HG02852 (cell line): ENCODE measurements around the gene UGT2B17.
A peak's percentile ranks its signal among the peaks of the same experiment; 100 is the strongest.

Experiments used
- ATAC-seq: cut with Tn5 transposase; IDR thresholded peaks from one replicate; pipeline ENCODE4 v1.9.1; 2021; ENCODE audit warnings: mild to moderate bottlenecking, moderate library complexity; ENCODE audit not compliant: unreplicated experiment

UGT2B17 gene

DNA sequence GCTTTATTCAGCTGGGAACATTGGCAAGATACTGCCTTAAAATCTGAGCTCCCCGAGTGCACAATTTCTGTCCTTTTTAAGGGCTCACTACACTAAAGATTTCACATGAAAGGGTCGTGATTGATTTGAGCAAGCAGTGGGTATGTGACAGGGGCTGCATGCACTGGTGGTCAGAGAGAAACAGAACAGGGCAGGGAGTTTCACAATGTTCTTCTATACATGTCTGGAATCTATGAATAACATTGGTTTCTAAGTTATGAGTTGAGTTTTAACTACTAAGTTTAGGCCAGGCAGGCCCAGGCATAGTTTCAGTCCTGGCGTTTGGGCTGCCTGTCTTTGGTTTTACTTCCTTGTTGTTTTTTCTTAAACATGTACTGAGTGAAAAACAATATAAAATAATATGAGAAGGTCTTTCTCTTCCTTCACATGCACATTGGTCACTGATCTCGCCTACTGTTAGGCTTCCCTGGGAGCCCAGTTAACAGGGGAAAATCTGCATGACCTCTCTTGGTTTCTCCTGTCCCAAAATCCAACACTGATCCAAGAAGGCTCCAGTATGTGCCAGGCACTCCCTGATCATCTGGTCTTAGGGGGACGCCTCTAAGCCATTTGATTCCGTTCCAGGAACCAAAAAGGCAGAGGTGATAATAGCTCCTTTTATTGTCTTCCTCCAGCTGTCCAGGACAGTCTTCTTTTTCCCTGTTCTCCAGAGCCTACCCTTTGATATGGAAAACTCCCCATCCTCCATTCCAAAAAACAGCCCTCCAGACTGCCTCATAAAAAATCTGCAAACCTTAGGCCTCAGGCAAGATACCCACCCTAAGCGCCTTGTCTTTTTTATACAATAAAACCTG, at the start of gene UGT2B17:
TSS of gene UGT2B17 (minus strand) at position 51 of the 854 bp plus-strand sequence. CDS start 7,838 bp downstream, outside the sequence.
- peak; percentile 87 for ATAC-seq

DNA sequence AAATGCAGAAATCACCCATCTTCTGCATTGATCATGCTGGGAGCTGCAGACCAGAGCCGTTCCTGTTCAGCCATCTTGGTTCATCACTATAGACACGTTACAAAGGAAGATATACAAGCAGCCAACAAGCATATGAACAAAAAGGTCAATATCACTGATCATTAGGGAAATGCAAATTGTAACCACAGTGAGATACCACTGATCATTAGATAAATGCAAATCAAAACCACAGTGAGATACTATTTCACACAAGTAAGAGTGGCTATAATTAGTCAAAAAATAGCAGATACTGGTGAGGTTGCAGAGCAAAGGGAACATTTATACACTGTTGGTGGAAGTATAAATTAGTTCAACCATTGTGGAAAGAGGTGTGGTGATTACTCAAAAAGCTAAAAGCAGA, 46.6 kb upstream of the UGT2B17 start:
- ATAC-seq = peak; percentile 80

DNA sequence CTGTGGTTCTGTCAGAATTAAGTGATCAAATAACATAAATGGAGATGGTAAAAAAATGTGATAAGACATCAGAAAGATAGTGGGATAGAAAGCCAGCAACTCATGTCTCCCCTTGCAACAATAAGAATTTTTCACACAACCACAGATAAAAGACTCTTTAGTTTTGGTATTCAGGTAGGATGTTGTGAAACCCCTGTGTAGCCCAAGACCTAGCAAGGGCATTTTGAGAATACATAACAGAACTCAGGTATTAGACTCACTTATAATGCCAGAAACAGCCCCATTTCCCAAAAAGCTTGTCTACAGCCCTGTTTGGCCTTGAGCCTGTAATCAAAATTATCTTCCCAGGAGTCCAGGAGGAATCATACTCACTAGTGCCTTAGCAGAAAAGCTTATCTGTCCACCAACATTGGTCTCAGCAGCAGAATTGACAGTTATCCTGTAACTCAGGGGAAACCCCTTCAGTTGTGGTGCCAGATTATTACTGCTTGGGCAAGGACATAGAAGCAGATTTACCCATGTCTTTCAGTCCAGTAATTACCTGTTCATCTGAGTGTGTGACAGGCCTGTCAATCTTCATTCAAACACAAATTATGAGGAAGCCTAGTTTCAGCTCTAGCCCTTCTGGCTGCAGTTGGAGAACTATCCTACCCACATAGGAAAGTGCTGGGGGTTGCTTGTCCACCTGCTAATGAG, 41.0 kb upstream of the UGT2B17 start:
- ATAC-seq = no peak

DNA sequence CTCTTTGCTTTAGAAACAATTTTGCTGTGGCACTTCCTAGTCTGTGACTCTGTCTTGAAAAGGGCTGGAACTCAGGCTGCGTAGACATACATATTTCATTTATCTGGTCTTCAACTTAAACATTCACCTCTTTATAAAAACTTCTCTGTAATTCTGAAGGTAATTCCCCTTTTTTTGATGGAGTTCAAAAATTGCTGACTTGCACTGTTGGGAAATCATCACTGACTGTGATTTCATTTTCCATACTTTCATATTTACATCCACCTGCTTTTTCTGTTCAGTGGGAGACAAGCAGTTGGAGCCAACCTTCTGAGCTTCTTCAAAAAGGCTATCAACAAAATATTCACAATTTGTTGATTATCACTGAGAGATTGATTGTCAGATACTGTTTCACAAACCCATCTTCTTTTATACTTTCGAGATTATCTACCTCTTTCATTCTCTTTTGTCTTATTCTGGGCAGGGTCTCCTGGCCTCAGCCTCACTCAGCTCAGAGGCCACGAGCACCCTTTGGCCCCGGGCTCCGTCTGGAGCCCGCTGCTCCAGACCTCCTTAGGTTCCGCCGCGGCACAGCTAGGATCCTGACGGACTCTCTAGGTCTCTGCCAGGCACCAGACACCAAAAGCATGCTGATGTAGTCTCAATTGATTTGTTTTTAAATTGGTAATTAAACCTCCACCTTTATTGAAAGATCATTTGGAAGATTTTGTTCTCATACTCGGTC, 39.7 kb upstream of the UGT2B17 start:
- ATAC-seq = no peak

DNA sequence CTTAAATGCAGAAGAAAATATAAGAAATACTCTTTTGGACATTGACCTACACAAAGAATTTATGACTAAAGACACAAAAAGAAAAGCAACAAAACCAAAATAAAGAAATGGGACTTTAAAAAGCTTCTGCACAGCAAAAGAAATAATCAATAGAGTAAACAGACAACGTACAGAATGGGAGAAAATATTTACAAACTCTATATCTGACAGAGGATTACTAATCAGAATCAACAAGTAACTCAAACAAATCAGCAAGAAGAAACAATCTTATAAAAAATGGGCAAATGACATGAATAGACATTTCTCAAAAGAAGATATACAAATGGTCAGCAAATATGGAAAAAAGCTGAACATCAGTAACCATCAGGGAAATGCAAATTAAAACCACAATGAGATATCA, 37.6 kb upstream of the UGT2B17 start:
- no peak for ATAC-seq

DNA sequence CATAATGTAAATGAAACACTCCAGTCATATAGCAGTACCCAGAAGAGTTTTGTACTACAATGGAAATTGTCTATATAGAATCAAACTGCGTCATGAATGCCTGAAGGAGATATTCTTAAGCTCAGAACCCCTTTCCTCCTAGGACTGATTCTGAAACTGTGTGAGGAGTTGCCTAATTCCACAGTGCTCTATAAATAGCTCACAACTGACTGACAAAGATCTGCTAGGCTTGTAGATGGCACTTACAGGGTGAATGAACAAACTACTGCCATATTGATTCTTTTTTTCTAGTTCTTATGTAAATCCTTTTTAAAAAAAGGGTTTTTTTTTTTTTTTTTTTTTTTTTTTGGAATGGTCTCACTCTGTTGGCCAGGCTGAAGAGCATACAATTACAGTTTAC, 30.1 kb upstream of the UGT2B17 start:
- no peak for ATAC-seq

DNA sequence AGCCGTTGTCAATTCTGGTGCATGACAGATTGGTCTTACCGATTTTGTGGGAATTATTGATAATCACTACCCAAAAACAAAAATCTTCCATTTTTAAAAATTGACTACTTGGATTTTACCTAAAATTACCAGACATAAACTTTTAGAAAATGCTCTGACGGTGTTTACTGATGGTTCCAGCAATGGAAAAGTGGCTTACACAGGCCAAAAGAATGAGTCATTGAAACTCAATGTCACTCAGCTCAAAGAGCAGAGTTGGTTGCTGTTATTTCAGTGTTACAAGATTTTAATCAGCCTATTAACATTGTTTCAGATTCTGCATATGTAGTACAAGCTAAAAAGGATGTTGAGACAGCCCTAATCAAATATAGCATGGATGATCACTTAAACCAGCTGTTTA, 23.0 kb upstream of the UGT2B17 start:
- ATAC-seq = no peak

DNA sequence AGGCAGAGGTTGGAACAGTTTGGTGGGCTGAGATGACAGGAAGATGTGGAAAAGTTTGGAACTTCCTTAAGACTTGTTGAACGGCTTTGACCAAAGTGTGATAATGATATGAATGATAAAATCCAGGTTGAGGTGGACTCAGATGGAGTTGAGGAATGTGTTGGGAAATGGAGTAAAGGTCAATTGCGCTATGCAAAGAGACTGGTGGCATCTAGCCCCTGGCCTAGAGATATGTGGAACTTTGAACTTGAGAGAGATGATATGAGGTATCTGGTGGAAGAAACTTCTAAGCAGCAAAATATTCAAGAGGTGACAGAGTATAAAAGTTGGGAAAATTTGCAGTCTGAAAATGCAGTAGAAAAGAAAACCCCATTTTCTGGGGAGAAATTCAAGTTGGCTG, 21.4 kb upstream of the UGT2B17 start:
- ATAC-seq = no peak

DNA sequence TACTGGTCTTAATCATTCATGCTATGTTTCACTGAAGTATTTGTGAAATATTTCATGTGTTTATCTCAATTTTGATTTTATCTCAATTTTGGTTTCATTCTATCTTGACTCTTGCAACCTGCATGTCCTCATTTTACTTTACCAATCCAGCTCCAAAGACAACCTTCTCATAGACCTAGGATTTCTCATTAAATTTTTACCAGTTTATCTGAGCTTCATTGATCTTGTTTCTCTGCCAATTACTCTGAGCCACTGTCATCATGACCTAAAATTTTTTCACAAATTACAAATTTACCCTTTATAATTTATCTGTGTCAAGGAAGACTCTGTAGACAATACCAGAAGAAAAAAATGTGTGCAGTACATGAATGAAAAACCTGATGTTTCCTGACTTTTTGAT, 18.6 kb upstream of the UGT2B17 start:
- ATAC-seq = no peak

DNA sequence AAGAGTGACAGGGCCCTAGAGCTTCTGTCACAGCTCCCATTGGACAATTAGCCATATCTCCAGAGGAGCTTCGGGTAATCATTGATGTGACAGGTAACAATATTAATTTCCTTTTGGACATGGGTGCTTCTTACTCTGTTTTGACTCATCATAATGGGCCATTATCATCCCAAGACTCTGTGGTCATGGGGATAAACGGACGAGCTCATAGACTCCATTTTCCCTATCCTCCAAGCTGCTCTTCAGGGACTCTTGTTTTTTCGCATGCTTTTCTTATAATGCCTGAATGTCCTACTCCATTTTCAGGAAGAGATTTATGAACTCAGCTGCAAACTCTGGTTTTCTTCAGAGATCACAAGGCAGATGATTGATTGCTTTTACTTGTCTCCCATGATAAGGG, 17.0 kb upstream of the UGT2B17 start:
- ATAC-seq = no peak

DNA sequence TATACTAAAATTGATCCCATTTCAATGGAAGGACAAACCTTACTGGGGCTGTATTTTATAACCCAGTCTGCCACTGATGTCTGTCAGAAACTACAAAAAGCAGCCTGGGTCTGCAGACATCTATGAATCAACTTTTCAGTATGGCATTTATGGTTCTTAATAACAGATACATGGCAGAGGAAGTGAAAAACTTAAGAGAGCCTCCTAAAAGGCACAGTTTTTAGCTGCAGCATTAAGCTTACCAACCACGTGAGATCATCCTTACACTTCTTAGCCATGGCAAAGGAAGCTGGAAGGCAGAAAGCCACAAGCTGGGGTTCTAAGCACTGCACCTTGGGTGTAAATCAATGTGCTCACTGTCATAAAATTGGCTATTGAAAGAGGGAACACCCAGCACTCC, 16.6 kb upstream of the UGT2B17 start:
- peak; percentile 68 for ATAC-seq

DNA sequence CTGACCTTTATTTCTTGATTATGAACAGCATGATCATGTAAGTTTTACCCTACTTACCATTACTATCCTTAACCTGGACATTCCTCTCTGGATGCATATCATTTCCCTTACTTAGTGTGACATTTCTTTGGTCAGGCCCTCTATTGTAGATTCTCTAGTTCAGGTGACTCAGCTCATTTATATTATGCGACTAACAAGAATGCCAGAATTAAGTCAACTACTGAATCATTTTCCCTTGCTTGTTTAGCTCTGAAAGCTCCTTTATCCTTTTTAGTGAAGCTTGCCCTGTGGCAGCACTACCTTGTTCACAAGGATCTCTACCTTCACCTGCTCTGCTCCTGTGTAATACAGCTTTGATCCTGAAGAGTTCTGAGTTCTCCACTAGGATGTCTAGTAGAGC, 15.1 kb upstream of the UGT2B17 start:
- no peak for ATAC-seq

DNA sequence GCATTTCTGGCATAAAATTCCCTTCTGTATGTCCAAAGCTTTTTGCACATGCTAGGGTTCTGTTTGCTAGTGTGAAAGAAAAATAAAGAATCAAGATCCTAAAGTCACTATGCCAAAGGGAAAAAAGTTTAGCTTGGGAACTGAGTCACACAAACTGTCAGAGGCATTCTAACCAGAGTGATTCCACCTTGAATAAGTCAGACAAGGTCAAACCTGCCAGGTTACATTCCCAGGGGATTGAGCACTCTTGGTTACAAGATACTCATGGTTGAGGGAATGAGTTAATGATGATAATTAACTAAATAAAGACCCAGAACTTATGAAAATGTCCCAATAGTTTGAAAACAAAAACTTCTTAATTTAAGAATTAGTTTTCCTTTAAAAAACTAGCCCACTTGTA, 13.7 kb upstream of the UGT2B17 start:
- no peak for ATAC-seq

DNA sequence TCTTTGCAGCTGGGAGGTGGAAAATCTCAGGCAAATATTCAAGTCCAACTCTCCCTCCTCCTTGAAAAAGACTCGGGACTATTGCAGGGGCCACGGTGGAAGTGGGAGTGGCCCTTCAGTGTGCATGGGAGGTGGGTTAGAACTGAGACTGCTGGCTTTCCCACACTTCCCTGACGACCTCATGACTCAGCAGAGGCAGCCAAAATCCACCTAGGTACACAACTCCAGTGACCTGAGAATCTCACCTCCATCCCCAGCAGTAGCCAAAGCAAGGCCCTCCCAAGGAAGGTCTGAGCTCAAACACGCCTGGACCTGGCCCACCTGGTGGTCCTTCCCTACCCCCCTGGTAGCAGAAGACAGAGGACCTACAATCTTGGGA, 6.2 kb upstream of the UGT2B17 start:
- ATAC-seq = no peak

DNA sequence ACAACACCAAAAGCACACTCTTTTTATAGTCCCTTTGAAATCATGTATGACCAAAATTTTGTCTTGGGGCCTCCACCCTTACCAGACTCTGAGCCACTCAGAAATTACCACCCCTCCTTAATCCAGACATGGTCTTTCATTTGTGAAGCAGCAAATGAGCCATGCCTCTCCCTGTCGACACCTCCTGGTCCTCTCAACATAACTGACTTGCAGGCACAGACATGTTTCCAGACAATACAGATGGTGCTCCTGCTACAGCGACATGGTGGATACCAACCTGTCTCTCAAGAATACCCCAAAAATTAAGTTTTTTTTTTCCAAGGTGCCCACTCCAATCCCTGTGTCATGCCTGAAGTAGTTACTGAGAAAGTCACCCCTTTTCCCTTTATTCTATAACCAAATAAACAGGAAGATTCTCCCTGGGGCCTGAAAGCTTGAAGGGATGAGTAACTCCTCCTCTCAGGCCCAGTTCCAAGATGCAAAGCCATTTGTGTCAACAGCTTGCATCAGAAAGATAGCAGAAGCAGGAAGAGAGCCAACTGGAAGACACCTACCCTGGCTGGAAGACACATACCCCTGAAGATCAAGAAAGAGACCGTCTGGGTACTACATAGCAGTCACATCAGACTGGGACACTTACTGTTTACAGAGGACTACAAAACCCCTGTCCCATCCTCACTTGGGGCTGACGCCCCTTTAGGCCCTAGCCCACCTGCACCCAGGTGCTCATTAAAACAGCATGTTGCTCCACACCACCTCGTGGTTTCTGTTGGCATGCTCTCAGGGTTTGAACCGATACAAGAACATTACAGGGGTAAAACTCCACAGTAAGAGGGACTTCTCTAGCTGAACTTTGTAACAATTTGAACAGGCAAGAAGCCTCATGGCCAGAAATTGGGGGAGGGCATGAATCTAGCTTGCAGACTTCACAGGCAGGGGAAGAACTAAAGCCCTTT, 5.5 kb upstream of the UGT2B17 start:
- no peak for ATAC-seq

DNA sequence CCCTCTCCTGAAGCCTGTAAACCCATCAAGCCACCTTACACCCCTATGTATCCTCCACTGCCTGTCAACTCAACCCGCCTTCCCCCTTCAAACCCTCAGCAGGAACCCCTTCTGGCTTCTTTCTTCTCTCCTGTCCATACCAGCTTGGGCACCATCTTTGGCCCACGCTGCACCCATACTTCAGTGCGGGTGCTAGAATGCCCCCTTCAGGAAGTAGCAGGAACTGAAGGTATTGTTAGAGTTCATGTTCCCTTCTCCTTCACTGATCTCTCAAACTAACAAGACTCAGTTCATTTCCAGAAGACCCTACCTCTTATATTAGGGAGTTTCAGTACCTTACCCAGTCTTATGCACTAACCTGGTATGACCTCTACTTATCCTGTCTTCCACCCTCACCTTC, 1.5 kb upstream of the UGT2B17 start:
- ATAC-seq = no peak

DNA sequence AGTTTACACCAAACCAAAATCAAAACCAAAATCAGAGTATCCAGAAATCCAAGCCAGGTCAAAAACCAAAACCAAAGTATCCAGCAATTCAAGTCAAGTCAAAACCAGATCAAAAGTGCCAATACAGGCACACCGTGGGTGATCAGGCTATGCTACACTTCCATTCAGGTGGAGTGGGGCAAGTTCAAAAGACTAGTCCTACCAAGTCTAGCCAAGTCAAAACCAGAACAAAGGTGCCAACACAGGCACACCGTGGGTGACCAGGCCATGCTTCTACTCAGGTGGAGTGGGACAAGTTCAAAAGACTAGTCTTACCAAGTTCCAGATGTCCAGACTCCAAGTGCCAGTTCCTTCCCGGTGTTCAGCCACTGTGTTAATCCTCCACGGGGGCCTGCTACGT, 486 bp downstream of the UGT2B17 start:
- peak; percentile 8 for ATAC-seq

DNA sequence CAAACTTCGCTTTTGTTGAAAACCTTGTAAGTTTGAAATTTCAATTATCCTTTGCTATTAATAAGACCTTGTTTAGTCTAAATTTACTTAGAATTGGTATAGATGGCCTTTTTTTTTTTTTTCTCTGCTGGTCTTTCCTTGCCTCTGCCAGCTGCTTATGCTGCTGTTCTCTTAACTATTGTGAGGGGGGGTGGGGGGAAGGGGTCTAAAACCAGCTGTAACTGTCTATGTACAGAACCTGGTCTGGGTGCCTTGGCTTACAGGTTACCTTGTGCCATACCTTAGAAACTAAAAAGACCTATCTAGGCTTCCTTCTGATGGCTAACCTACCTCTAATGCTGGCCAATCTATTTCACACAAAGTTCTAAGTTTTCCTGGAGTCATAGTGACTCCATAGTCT, 1.0 kb downstream of the UGT2B17 start:
- no peak for ATAC-seq

DNA sequence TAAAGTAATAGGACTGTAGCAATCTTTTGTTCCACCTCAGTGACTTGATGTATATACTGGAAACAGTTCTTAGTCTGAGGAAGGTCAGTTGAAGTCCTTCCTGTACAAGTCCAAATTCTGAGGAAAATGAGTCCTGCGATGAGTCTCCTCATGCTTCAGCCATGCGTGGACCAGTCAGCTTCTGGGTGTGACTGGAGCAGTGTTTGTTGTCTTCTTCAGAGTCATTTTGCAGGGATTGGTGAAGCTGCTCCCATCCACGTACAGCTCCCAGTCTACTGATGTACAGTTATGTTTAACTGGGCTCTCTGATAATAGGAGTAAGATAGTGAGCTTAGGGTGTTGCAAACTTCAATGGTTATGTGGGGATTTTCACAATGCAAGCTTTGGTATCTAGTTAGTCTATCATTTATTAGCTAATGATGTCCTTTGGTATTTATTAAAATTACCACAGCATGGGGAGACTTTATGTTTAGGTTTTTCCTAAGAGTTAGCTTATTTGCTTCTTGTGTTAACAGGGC, 3.4 kb downstream of the UGT2B17 start:
- ATAC-seq = no peak

DNA sequence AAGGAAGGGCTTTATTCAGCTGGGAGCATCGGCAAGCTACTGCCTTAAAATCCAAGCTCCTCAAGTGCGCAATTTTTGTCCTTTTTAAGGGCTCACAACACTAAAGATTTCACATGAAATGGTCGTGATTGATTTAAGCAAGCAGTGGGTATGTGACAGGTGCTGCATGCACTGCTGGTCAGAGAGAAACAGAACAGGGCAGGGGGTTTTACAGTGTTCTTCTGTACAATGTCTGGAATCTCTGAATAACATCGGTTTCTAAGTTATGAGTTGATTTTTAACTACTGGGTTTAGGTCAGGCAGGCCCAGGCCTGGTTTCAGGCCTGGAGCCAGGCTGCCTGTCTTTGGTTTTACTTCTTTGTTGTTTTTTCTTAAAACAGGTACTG, 6.0 kb downstream of the UGT2B17 start:
- peak; percentile 30 for ATAC-seq
